IMR-90 (cell line): ENCODE data around the gene GRSF1. TPM values are rescaled to one million over a fixed set of nuclear protein-coding genes. Genes with fewer than 3 reads are reported as not detected.

ENCODE experiments used
- ATAC-seq: fragments of 200-7000 bp; cut with Tn5 transposase; 2 replicates; pipeline ENCODE4 v1.9.1; 2020; ENCODE audit warnings: low read depth, mild to moderate bottlenecking, moderate library complexity
- BruUV-seq: library from RNA; stranded (reverse); fragments of 400-500 nt; replicated peaks from 2 replicates; lab custom pipeline; 2021; lab: Mats Ljungman, UMichigan
- CTCF ChIA-PET: fragments of 300-600 bp; formaldehyde crosslinking; extraction: SDS; loops from one replicate; lab custom pipeline; 2021; ENCODE audit warnings: antibody characterized with exemption; lab: Yijun Ruan, JAX
- POLR2A ChIA-PET: fragments of 300-600 bp; sonication (Branson Sonifier 250); formaldehyde crosslinking; loops from one replicate; lab custom pipeline; 2022; ENCODE audit warnings: antibody characterized with exemption; ENCODE audit not compliant: unreplicated experiment; lab: Charles Lee
- DNase-seq: peaks from one replicate; pipeline ENCODE4 v3.0.0; 2013
- H2AFZ ChIP-seq: replicated peaks from 2 replicates; pipeline ENCODE3; 2013; ENCODE audit warnings: low read length, mild to moderate bottlenecking; ENCODE audit not compliant: poor library complexity
- H2AK5ac ChIP-seq: 2 replicates; pipeline ENCODE4 v1.6.1; 2013; ENCODE audit warnings: low read depth, low read length, inconsistent platforms
- H2AK9ac ChIP-seq: replicated peaks from 2 replicates; pipeline ENCODE3; 2013; ENCODE audit warnings: mild to moderate bottlenecking, low read depth, low read length, moderate library complexity; ENCODE audit not compliant: poor library complexity
- H2BK120ac ChIP-seq: 2 replicates; pipeline ENCODE4 v1.6.1; 2013; ENCODE audit warnings: low read depth, low read length, inconsistent platforms
- H2BK15ac ChIP-seq: 3 replicates; pipeline ENCODE4 v1.6.1; 2013; ENCODE audit warnings: low read depth, low read length, inconsistent platforms
- H2BK20ac ChIP-seq: 2 replicates; pipeline ENCODE4 v1.6.1; 2013; ENCODE audit warnings: low read depth, mild to moderate bottlenecking, inconsistent platforms, low read length, moderate library complexity
- H2BK5ac ChIP-seq: 2 replicates; pipeline ENCODE4 v1.6.1; 2013; ENCODE audit warnings: mild to moderate bottlenecking, low read depth, low read length, inconsistent platforms; ENCODE audit not compliant: poor library complexity, severe bottlenecking
- H3K14ac ChIP-seq: replicated peaks from 2 replicates; pipeline ENCODE4 v1.6.1; 2013; ENCODE audit warnings: low read depth, low read length, inconsistent platforms
- H3K18ac ChIP-seq: 2 replicates; pipeline ENCODE4 v1.6.1; 2013; ENCODE audit warnings: low read depth, low read length, control low read depth
- H3K23ac ChIP-seq: 2 replicates; pipeline ENCODE4 v1.6.1; 2013; ENCODE audit warnings: low read depth, low read length, inconsistent platforms
- H3K27ac ChIP-seq: 2 replicates; pipeline ENCODE4 v1.5.1; 2013; ENCODE audit warnings: mild to moderate bottlenecking, control low read depth, low read length; ENCODE audit not compliant: insufficient read depth
- H3K27me3 ChIP-seq: 2 replicates; pipeline ENCODE4 v1.6.1; 2013; ENCODE audit warnings: low read length; ENCODE audit not compliant: control insufficient read depth, insufficient read depth
- H3K36me3 ChIP-seq: 2 replicates; pipeline ENCODE4 v1.6.1; 2013; ENCODE audit warnings: low read length, mixed read lengths; ENCODE audit not compliant: control insufficient read depth, insufficient read depth
- H3K4ac ChIP-seq: 2 replicates; pipeline ENCODE4 v1.6.1; 2013; ENCODE audit warnings: low read depth, low read length, inconsistent platforms
- H3K4me1 ChIP-seq: 2 replicates; pipeline ENCODE4 v1.6.1; 2013; ENCODE audit warnings: low read length, mixed read lengths; ENCODE audit not compliant: control insufficient read depth, insufficient read depth
- H3K4me2 ChIP-seq: 2 replicates; pipeline ENCODE4 v1.6.1; 2013; ENCODE audit warnings: low read depth, mild to moderate bottlenecking, control low read depth, low read length, moderate library complexity
- H3K4me3 ChIP-seq: 2 replicates; pipeline ENCODE4 v1.5.1; 2013; ENCODE audit warnings: low read depth, mild to moderate bottlenecking, control low read depth, low read length, moderate library complexity; ENCODE audit not compliant: insufficient read depth
- H3K56ac ChIP-seq: 2 replicates; pipeline ENCODE4 v1.6.1; 2013; ENCODE audit warnings: low read length, inconsistent platforms; ENCODE audit not compliant: insufficient read depth; ENCODE audit errors: extremely low read depth
- H3K79me1 ChIP-seq, 2 experiments: 2 replicates each; pipeline ENCODE4 v1.6.1; 2013; ENCODE audit warnings: low read length in 2 of 2, inconsistent platforms in 1 of 2, low read depth in 1 of 2
- H3K9ac ChIP-seq: 2 replicates; pipeline ENCODE4 v1.6.1; 2013; ENCODE audit warnings: low read depth, low read length, control low read depth
- H3K9me1 ChIP-seq: 2 replicates; pipeline ENCODE4 v1.6.1; 2013; ENCODE audit warnings: low read length, inconsistent platforms; ENCODE audit not compliant: insufficient read depth
- H3K9me3 ChIP-seq: 2 replicates; pipeline ENCODE4 v1.6.1; 2013; ENCODE audit warnings: low read length; ENCODE audit not compliant: control insufficient read depth, insufficient read depth
- H4K20me1 ChIP-seq: 2 replicates; pipeline ENCODE4 v1.6.1; 2013; ENCODE audit warnings: low read length, inconsistent platforms; ENCODE audit not compliant: insufficient read depth
- H4K5ac ChIP-seq: 2 replicates; pipeline ENCODE4 v1.6.1; 2013; ENCODE audit warnings: mild to moderate bottlenecking, low read depth, low read length, control low read depth
- H4K8ac ChIP-seq, 2 experiments: 2 replicates each; pipeline ENCODE4 v1.6.1; 2013; ENCODE audit warnings: low read depth in 2 of 2, low read length in 2 of 2, control low read depth in 1 of 2, inconsistent platforms in 1 of 2
- H4K91ac ChIP-seq: 2 replicates; pipeline ENCODE4 v1.6.1; 2013; ENCODE audit warnings: low read depth, low read length, inconsistent platforms; ENCODE audit not compliant: insufficient read depth
- BHLHE40 ChIP-seq: fragments of 150-350 bp; IDR thresholded peaks from 2 replicates; pipeline ENCODE4 v1.6.1; 2016; ENCODE audit warnings: mild to moderate bottlenecking, low read depth, low read length
- CEBPB ChIP-seq: IDR thresholded peaks from 2 replicates; pipeline ENCODE4 v1.6.1; 2012; ENCODE audit warnings: low read depth, low read length, improper control_type of control experiment
- CHD1 ChIP-seq: IDR thresholded peaks from 2 replicates; pipeline ENCODE4 v1.6.1; 2012; ENCODE audit warnings: low read depth, low read length, improper control_type of control experiment
- MAZ ChIP-seq: IDR thresholded peaks from 2 replicates; pipeline ENCODE4 v1.6.1; 2012; ENCODE audit warnings: low read depth, mild to moderate bottlenecking, low read length, improper control_type of control experiment, moderate library complexity, borderline replicate concordance
- POLR2A ChIP-seq: IDR thresholded peaks from 2 replicates; pipeline ENCODE4 v1.6.1; 2012; ENCODE audit warnings: mild to moderate bottlenecking, low read depth, low read length
- RAD21 ChIP-seq: IDR thresholded peaks from 2 replicates; pipeline ENCODE4 v1.6.1; 2012; ENCODE audit warnings: low read length, improper control_type of control experiment
- USF2 ChIP-seq: fragments of 150-350 bp; IDR thresholded peaks from 2 replicates; pipeline ENCODE4 v1.6.1; 2017; ENCODE audit warnings: mild to moderate bottlenecking, antibody characterized with exemption, low read length, low read depth
- WGBS, 2 experiments: methylation state at CpG; one replicate each; pipeline versions ENCODE4 v1.1.5 to v1.1.7; 2013; ENCODE audit warnings: missing lambda C conversion rate in 2 of 2; ENCODE audit not compliant: insufficient read length in 1 of 2; ENCODE audit errors: extremely low coverage in 2 of 2; 5-methylcytosine and 5-hydroxymethylcytosine counted together
- dilution Hi-C: fragments of 300-500 bp; cut with HindIII; formaldehyde crosslinking; loops from one replicate; pipeline ENCODE4 v1.14.3; 2018; ENCODE audit warnings: low sequenced_read_pairs; ENCODE audit not compliant: unreplicated experiment
- in situ Hi-C: fragments of 300-500 bp; cut with MboI; formaldehyde crosslinking; loops from 3 replicates; pipeline ENCODE4 v1.14.3; 2019; ENCODE audit warnings: low sequenced_read_pairs, inconsistent platforms, mixed read lengths
- intact Hi-C: fragments of 100-400 bp; cut with micrococcal nuclease; formaldehyde crosslinking; loops from 2 replicates; pipeline ENCODE4 v1.10.0; 2022
- polyA plus RNA-seq, 3 experiments: library from polyadenylated mRNA; depleted of rRNA; stranded (reverse); fragments of >200 nt; gene quantifications; 2 replicates each; pipeline ENCODE4 v1.2.3, GENCODE V29; 2012; ENCODE audit warnings: low replicate concordance in 1 of 3
- total RNA-seq: library from RNA; depleted of rRNA; stranded (reverse); fragments of >200 nt; gene quantifications from 2 replicates; pipeline ENCODE4 v1.2.3, GENCODE V29; 2012

GRSF1 gene
- total and polyA plus RNA-seq, 2 of the 4 experiments (the other 2 are of a cell fraction) = 67.7 to 71.5 TPM

GRCh38 chr4:70841951-70842350 lies 2.3 kb upstream of the GRSF1 start:
- Histone ChIP-seq H4K20me1 (peaks cover 17% of the 10 kb centered on the region), H3K23ac (no peak overlapping the region), H3K4ac (no peak overlapping the region), H2AFZ (no peak overlapping the region), H3K79me1 (peaks cover 0 to 11% of the 10 kb centered on the region in 2 experiments; a peak in 2 of 4 replicates), H3K4me3 (no peak overlapping the region), H2BK15ac (no peak overlapping the region), H3K56ac (no peak overlapping the region), H2BK5ac (no peak overlapping the region), H3K9me1 (peaks cover under 1% of the 10 kb centered on the region; the same call in 1 of the 2 replicates), H3K9me3 (no peaks in the 10 kb centered on the region), H3K27ac (no peak overlapping the region), H3K4me1 (peaks cover 2% of the 10 kb centered on the region), H3K14ac (no peak overlapping the region), H2AK5ac (no peak overlapping the region), H3K36me3 (no peaks in the 10 kb centered on the region; the same call in 1 of the 2 replicates), H3K18ac (no peak overlapping the region), H3K27me3 (no peaks in the 10 kb centered on the region), H4K91ac (no peak overlapping the region), H3K9ac (no peak overlapping the region), H4K8ac (no peak overlapping the region), H2BK20ac (no peak overlapping the region), H4K5ac (no peak overlapping the region), H3K4me2 (no peak overlapping the region), H2BK120ac (no peak overlapping the region), H2AK9ac (no peak overlapping the region)
- dilution Hi-C loops = no loop called here
- DNase-seq (no peak), ATAC-seq (no peak)
- in situ Hi-C loops = no loop called here
- BruUV-seq = no TSS peak
- WGBS, 2 experiments = no CpG with 5 or more reads among the region's 1 CpG
- ChIA-PET CTCF (no interaction called here), POLR2A (no interaction called here)
- intact Hi-C loops = no loop called here
- TF ChIP-seq CHD1 (no peak), RAD21 (no peak), CEBPB (no peak), BHLHE40 (no peak), POLR2A (no peak), USF2 (no peak), MAZ (no peak)
